ENCODE results near the gene KDM5D. TPM values are rescaled to one million over a fixed set of nuclear protein-coding genes. Genes with fewer than 3 reads are reported as not detected.

The KDM5D gene
- total RNA-seq, 4 donors from 2014 or later = 21.8 to 30.1 TPM; not detected in 2

DNA sequence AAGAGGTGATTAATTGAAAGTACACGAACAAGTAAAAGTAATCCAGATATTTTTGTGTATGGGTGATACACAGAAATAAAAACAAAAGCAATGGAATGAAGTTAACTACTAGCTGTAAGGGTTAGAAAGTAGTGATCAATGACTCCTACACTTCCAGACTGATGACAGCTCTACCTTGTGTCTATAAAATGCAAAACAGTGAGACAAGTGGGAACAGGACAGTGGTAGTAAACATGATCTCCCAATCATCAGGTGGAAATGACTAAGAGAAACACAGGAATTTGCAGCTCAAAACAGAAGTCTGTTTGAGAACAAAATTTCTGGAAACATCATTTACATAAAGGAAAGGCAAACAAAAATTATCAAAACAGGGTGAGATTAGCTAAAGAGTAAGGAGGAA, 10.1 kb downstream of the KDM5D start:
- Histone ChIP-seq H3K4me1 (peaks cover 0 to 3% of the 10 kb centered on the region in 2 donors), H3K9me3 (no peaks in the 10 kb centered on the region), H3K36me3 (no peaks in the 10 kb centered on the region), H3K27me3 (no peaks in the 10 kb centered on the region), H3K27ac (peak overlapping the region in 1 of 4 donors; percentile 71), H3K4me3 (no peak overlapping the region)
- DNase-seq = no peak
- TF ChIP-seq, protein P1, sequence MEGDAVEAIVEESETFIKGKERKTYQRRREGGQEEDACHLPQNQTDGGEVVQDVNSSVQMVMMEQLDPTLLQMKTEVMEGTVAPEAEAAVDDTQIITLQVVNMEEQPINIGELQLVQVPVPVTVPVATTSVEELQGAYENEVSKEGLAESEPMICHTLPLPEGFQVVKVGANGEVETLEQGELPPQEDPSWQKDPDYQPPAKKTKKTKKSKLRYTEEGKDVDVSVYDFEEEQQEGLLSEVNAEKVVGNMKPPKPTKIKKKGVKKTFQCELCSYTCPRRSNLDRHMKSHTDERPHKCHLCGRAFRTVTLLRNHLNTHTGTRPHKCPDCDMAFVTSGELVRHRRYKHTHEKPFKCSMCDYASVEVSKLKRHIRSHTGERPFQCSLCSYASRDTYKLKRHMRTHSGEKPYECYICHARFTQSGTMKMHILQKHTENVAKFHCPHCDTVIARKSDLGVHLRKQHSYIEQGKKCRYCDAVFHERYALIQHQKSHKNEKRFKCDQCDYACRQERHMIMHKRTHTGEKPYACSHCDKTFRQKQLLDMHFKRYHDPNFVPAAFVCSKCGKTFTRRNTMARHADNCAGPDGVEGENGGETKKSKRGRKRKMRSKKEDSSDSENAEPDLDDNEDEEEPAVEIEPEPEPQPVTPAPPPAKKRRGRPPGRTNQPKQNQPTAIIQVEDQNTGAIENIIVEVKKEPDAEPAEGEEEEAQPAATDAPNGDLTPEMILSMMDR (IDR thresholded peaks at IDR 0.05 in 4 of 5, conservative IDR thresholded peaks at IDR 0.05 in 1 of 5) = no peak
- no peak for TF ChIP-seq POLR2A (IDR thresholded peaks at IDR 0.05)
- intact Hi-C loops (cut with DNase I; ENCODE audit: low total_unique reads) = no loop called here
- in situ Hi-C loops (cut with MboI; ENCODE audit: low sequenced_read_pairs in 4 of 4) = loop anchor here in 1 of 4 donors (25.0 kb wide), 2 partner anchors 172 to 828 kb away; no protein-coding TSS in a partner anchor
- no peak for ATAC-seq

DNA sequence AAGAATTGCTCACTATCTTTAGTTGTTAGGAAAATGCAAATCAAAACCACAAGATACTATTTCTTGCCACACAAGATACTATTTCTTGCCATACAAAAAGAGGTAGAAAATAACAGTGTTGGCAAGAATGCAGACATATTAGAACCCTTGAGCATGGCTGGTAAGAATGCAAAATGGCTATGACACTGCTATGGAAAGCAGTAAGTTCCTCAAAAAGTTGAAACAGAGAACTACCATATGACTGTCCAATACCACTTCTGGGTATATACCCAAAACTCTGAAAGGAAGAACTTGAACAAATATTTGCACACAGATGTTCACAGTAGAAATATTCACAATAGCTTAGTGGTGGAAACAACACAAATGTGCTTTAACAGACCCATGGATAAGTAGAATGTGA, 26.6 kb downstream of the KDM5D start:
- TF ChIP-seq, protein P1 (IDR thresholded peaks at IDR 0.05 in 4 of 5, conservative IDR thresholded peaks at IDR 0.05 in 1 of 5) = no peak
- no peak for TF ChIP-seq POLR2A (IDR thresholded peaks at IDR 0.05)
- Histone ChIP-seq H3K27me3 (no peaks in the 10 kb centered on the region), H3K36me3 (no peaks in the 10 kb centered on the region), H3K27ac (no peak overlapping the region), H3K9me3 (no peaks in the 10 kb centered on the region), H3K4me3 (no peak overlapping the region), H3K4me1 (no peaks in the 10 kb centered on the region)
- intact Hi-C loops (cut with DNase I; ENCODE audit: low total_unique reads) = no loop called here
- in situ Hi-C loops (cut with MboI; ENCODE audit: low sequenced_read_pairs in 4 of 4) = no loop called here
- ATAC-seq (no peak), DNase-seq (no peak)

DNA sequence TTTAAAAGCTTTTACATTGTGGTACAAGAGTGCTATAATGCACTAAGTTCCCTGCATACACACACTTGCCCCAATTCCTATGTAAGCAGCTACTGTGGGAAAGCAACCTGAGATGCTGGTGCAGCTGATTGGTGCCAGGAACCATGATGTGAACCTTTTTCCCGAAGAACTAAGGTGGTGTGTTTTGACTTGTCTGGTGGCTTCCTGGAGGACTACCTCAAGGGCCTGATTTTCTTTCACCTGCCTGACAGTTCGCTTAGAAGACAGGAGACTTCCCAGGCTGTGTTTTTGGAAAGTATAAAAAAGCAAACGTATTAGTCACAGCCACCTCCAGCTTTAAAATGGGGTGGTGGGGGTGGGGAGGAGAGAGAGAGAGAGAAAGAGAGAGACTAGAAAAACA, 27.4 kb downstream of the KDM5D start:
- no peak overlapping the region for H3K4me3 ChIP-seq
- DNase-seq = no peak
- ATAC-seq = no peak
- in situ Hi-C loops (cut with MboI; ENCODE audit: low sequenced_read_pairs in 4 of 4) (no loop called here), intact Hi-C loops (cut with DNase I; ENCODE audit: low total_unique reads) (no loop called here)
- H3K9me3 ChIP-seq = no peaks in the 10 kb centered on the region
- no peaks in the 10 kb centered on the region for H3K36me3 ChIP-seq
- TF ChIP-seq POLR2A (IDR thresholded peaks at IDR 0.05) = no peak
- H3K27ac ChIP-seq = no peak overlapping the region
- no peaks in the 10 kb centered on the region for H3K4me1 ChIP-seq
- H3K27me3 ChIP-seq = no peaks in the 10 kb centered on the region

DNA sequence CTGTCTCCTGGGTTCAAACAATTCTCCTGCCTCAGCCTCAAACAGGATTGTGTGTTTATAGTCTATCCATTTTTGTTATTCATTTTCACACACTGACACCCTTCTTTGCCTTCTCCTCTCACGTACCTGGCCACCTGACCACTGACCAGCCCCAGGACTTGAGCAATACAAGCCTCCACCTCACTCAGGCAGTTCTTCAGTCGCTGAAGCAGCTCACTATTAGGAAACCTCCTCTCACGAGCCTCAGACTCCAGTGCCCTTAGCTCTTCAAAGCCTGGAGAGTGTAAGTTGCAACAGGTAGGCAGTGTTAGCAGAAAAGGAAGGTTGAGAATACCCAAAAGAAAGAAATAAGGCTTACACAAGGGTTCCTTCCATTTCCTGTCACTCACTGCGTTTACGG, 29.3 kb downstream of the KDM5D start:
- in situ Hi-C loops (cut with MboI; ENCODE audit: low sequenced_read_pairs in 4 of 4) = no loop called here
- H3K4me3 ChIP-seq = no peak overlapping the region
- intact Hi-C loops (cut with DNase I; ENCODE audit: low total_unique reads) = no loop called here
- no peaks in the 10 kb centered on the region for H3K27me3 ChIP-seq
- TF ChIP-seq POLR2A (IDR thresholded peaks at IDR 0.05) = no peak
- TF ChIP-seq, protein P1 (IDR thresholded peaks at IDR 0.05 in 4 of 5, conservative IDR thresholded peaks at IDR 0.05 in 1 of 5) = no peak
- H3K27ac ChIP-seq = no peak overlapping the region
- H3K36me3 ChIP-seq = no peaks in the 10 kb centered on the region
- H3K9me3 ChIP-seq = no peaks in the 10 kb centered on the region
- H3K4me1 ChIP-seq = no peaks in the 10 kb centered on the region
- no peak for DNase-seq
- ATAC-seq = no peak

DNA sequence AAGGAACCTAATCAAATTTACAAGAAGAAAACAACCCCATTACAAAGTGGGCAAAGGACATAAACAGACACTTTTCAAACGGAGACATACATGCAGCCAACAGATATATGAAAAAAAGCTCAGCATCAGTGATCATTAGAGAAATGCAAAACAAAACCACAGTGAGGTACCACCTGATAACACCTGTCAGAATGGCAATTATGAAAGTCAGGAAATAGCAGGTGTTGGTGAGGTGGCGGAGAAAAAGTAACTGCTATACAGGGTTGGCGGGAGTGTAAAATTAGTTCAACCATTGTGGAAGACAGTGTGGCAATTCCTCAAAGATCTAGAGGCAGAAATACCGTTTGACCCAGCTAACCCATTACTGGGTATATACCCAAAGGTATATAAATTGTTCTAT, 31.1 kb downstream of the KDM5D start:
- Histone ChIP-seq H3K36me3 (no peaks in the 10 kb centered on the region), H3K4me1 (no peaks in the 10 kb centered on the region), H3K9me3 (no peaks in the 10 kb centered on the region), H3K27me3 (no peaks in the 10 kb centered on the region), H3K27ac (no peak overlapping the region), H3K4me3 (no peak overlapping the region)
- in situ Hi-C loops (cut with MboI; ENCODE audit: low sequenced_read_pairs in 4 of 4) (no loop called here), intact Hi-C loops (cut with DNase I; ENCODE audit: low total_unique reads) (no loop called here)
- TF ChIP-seq POLR2A (IDR thresholded peaks at IDR 0.05) = no peak
- TF ChIP-seq, protein P1 (IDR thresholded peaks at IDR 0.05 in 4 of 5, conservative IDR thresholded peaks at IDR 0.05 in 1 of 5) = no peak
- no peak for ATAC-seq
- DNase-seq = no peak
